ENCODE results near the gene SLC45A1. TPM values are rescaled to one million over a fixed set of nuclear protein-coding genes. Genes with fewer than 3 reads are reported as not detected.

SLC45A1 gene
- total and polyA plus RNA-seq, 2 donors (not counting 1 experiment from before 2014, with no cell fraction given) = 0.54 to 0.64 TPM

DNA sequence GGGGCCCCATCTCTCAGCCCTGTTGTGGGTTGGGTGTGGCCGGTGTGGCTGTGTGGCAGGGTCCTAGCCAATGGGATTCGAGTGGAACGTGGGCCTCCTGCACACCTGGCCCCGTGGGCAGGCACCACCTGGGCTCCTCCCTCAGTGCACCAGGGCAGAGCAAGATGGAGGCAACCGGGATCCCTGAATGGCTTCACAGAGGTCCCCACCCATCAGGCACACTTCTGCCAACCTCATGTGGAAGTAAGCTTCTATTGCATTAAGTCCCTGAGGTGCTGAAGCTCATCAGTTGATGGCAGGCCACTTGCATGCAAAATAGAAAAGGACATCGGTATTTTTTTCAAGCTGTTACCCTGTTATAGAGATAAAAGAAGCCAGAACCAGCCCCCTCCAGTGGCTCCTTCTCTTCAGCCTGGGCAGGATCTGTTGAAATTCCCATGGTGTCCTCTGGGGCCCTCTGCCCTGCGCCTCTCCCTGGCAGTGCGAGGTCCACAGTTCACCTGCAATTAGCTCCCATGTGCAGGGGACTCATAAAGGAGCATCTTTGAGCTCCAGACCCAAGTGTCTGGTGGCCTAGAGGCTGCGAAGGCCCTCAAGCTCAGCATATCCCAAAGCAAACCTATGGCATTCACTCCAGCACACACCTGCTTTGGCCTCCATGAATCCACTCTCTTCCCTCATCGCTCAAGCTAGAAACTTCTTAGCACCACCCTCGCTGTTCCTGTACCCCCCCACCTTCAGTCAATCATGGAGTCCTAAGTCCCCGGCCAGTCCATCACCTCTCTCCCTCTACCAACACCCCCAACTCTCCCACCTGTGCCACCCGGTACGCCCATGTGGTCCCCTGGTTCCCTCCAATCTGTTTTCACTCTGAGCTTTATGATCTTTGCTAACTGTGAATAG lies 2.1 kb upstream of the SLC45A1 start:
- H2AFZ ChIP-seq (ENCODE audit: insufficient read depth, low read depth, low read length, poor library complexity, severe bottlenecking) = no peak overlapping the region
- DNase-seq (no peak), ATAC-seq (ENCODE audit: low read depth) (no peak)
- peaks cover 0 to 10% (median 0%) of the 10 kb centered on the region in 3 donors for H3K9me3 ChIP-seq (ENCODE audit: control extremely low read depth in 1 of 3, control insufficient read depth in 2 of 3, insufficient read depth in 1 of 3, low read length in 2 of 3)
- CTCF ChIA-PET = interaction anchor here (0.8 to 3.1 kb wide), 2 partner anchors 33 to 301 kb away, joined by 5 to 13 read pairs; no protein-coding TSS in a partner anchor
- 81% methylated on average over 12 of the region's 14 CpGs for WGBS (ENCODE audit: insufficient coverage)
- intact Hi-C loops (cut with micrococcal nuclease) = no loop called here
- no peak overlapping the region for H3K9ac ChIP-seq (ENCODE audit: low read length)
- peaks cover 42% of the 10 kb centered on the region for H3K27me3 Mint-ChIP-seq
- TF ChIP-seq, protein P1, sequence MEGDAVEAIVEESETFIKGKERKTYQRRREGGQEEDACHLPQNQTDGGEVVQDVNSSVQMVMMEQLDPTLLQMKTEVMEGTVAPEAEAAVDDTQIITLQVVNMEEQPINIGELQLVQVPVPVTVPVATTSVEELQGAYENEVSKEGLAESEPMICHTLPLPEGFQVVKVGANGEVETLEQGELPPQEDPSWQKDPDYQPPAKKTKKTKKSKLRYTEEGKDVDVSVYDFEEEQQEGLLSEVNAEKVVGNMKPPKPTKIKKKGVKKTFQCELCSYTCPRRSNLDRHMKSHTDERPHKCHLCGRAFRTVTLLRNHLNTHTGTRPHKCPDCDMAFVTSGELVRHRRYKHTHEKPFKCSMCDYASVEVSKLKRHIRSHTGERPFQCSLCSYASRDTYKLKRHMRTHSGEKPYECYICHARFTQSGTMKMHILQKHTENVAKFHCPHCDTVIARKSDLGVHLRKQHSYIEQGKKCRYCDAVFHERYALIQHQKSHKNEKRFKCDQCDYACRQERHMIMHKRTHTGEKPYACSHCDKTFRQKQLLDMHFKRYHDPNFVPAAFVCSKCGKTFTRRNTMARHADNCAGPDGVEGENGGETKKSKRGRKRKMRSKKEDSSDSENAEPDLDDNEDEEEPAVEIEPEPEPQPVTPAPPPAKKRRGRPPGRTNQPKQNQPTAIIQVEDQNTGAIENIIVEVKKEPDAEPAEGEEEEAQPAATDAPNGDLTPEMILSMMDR (IDR thresholded peaks at IDR 0.05) = no peak
- no peak for TF ChIP-seq EZH2 (IDR thresholded peaks at IDR 0.05; ENCODE audit: borderline replicate concordance, insufficient read depth, low read depth, low read length, poor library complexity, severe bottlenecking)
- H3K36me3 ChIP-seq (replicated peaks in 1 of 2; ENCODE audit: control extremely low read depth in 1 of 2, control insufficient read depth in 1 of 2, extremely low read depth in 1 of 2, insufficient read depth in 2 of 2, low read length in 1 of 2) = no peaks in the 10 kb centered on the region
- H3K27ac Mint-ChIP-seq = no peak overlapping the region
- POLR2A ChIA-PET = no interaction called here
- H3K79me2 ChIP-seq (ENCODE audit: control insufficient read depth, insufficient read depth, low read length) = no peaks in the 10 kb centered on the region
- H4K20me1 ChIP-seq (ENCODE audit: control insufficient read depth, insufficient read depth, low read length, poor library complexity, severe bottlenecking) = no peaks in the 10 kb centered on the region
- H3K27ac ChIP-seq (ENCODE audit: low read length in 2 of 2) = no peak overlapping the region
- H3K4me2 ChIP-seq (replicated peaks; ENCODE audit: low read depth, low read length, poor library complexity, severe bottlenecking) = no peak overlapping the region
- peak overlapping the region; percentile 32 for H3K4me3 Mint-ChIP-seq
- H3K9me3 Mint-ChIP-seq (ENCODE audit: insufficient read depth) = peaks cover 2% of the 10 kb centered on the region
- H3K4me3 ChIP-seq (ENCODE audit: control extremely low read depth in 1 of 5, extremely low read depth in 1 of 5, insufficient read depth in 1 of 5, low read depth in 2 of 5, low read length in 4 of 5) = no peak overlapping the region
- H3K4me1 ChIP-seq (ENCODE audit: control insufficient read depth in 2 of 2, insufficient read depth in 2 of 2, low read length in 2 of 2) = peaks cover 11 to 14% of the 10 kb centered on the region in 2 donors
- peaks cover 11% of the 10 kb centered on the region for H3K4me1 Mint-ChIP-seq
- peaks cover 0 to 57% (median 19%) of the 10 kb centered on the region in 4 experiments for H3K27me3 ChIP-seq (replicated peaks in 1 of 4; ENCODE audit: control extremely low read depth in 1 of 4, control insufficient read depth in 3 of 4, insufficient read depth in 4 of 4, low read length in 3 of 4)

DNA sequence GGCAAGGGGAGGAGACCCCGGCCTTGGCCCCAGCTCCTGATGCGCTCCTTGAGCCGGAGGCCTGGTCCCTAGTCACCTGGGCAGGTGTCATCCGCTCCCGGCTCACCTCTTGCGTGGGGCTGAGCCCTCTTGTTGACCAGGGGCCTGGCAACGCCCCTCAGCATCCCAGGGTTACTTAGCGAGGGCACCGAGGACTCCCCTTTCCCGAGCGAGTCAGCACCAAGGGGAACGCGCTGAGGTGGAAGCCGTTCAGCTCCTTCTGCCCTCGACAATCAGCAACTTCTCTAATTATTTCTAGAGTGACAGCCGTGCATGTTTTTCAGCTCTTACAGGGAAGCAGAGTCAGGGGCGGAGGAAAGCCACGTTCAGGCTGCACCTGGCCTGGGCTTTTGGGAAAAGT lies 522 bp downstream of the SLC45A1 start:
- ChIA-PET POLR2A (no interaction called here), CTCF (interaction anchor here (1.3 kb wide), 1 partner anchor 303 kb away, joined by 3 read pairs; no protein-coding TSS in a partner anchor)
- peaks cover 11 to 14% of the 10 kb centered on the region in 2 donors for H3K4me1 ChIP-seq (ENCODE audit: control insufficient read depth in 2 of 2, insufficient read depth in 2 of 2, low read length in 2 of 2)
- peak overlapping the region; percentile 86 for H2AFZ ChIP-seq (ENCODE audit: insufficient read depth, low read depth, low read length, poor library complexity, severe bottlenecking)
- intact Hi-C loops (cut with micrococcal nuclease) = loop anchor here (1.0 kb wide), 1 partner anchor 292 kb away; the partner anchor contains the start of gene ERRFI1
- peak overlapping the region; percentile 76 for H3K9ac ChIP-seq (ENCODE audit: low read length)
- H3K4me3 Mint-ChIP-seq = peak overlapping the region; percentile 87
- ATAC-seq (ENCODE audit: low read depth) (peak; percentile 23), DNase-seq (peak; percentile 52)
- peak overlapping the region; percentile 96 for H3K4me2 ChIP-seq (replicated peaks; ENCODE audit: low read depth, low read length, poor library complexity, severe bottlenecking)
- H3K27me3 ChIP-seq (replicated peaks in 1 of 4; ENCODE audit: control extremely low read depth in 1 of 4, control insufficient read depth in 3 of 4, insufficient read depth in 4 of 4, low read length in 3 of 4) = peaks cover 0 to 51% (median 19%) of the 10 kb centered on the region in 4 experiments
- H3K4me1 Mint-ChIP-seq = peaks cover 11% of the 10 kb centered on the region
- peaks cover 0 to 10% (median 0%) of the 10 kb centered on the region in 3 donors for H3K9me3 ChIP-seq (ENCODE audit: control extremely low read depth in 1 of 3, control insufficient read depth in 2 of 3, insufficient read depth in 1 of 3, low read length in 2 of 3)
- no peaks in the 10 kb centered on the region for H3K79me2 ChIP-seq (ENCODE audit: control insufficient read depth, insufficient read depth, low read length)
- peak overlapping the region in 4 of 5 experiments; percentile 36 to 68 (median 60) for H3K4me3 ChIP-seq (ENCODE audit: control extremely low read depth in 1 of 5, extremely low read depth in 1 of 5, insufficient read depth in 1 of 5, low read depth in 2 of 5, low read length in 4 of 5)
- no peak overlapping the region for H3K27ac ChIP-seq (ENCODE audit: low read length in 2 of 2)
- H3K9me3 Mint-ChIP-seq (ENCODE audit: insufficient read depth) = peaks cover 3% of the 10 kb centered on the region
- 8% methylated on average over 18 of the region's 18 CpGs for WGBS (ENCODE audit: insufficient coverage)
- peaks cover 45% of the 10 kb centered on the region for H3K27me3 Mint-ChIP-seq
- no peak for TF ChIP-seq EZH2 (IDR thresholded peaks at IDR 0.05; ENCODE audit: borderline replicate concordance, insufficient read depth, low read depth, low read length, poor library complexity, severe bottlenecking)
- TF ChIP-seq, protein P1 (IDR thresholded peaks at IDR 0.05) = no peak
- no peaks in the 10 kb centered on the region for H3K36me3 ChIP-seq (replicated peaks in 1 of 2; ENCODE audit: control extremely low read depth in 1 of 2, control insufficient read depth in 1 of 2, extremely low read depth in 1 of 2, insufficient read depth in 2 of 2, low read length in 1 of 2)
- H4K20me1 ChIP-seq (ENCODE audit: control insufficient read depth, insufficient read depth, low read length, poor library complexity, severe bottlenecking) = no peaks in the 10 kb centered on the region
- H3K27ac Mint-ChIP-seq = no peak overlapping the region
